Keratinocyte (primary cell): Measurements from ENCODE around the gene FGD4.

Source experiments
- CTCF ChIP-seq, 3 experiments: IDR thresholded peaks in 1 of 3; conservative IDR thresholded peaks in 1 of 3; optimal IDR thresholded peaks in 1 of 3; 2 replicates in 2 of 3; 3 replicates in 1 of 3; pipeline versions ENCODE3 to v1.5.1; 2011; ENCODE audit warnings: low read length in 3 of 3, mild to moderate bottlenecking in 3 of 3, moderate library complexity in 2 of 3, control low read depth in 1 of 3, inconsistent platforms in 1 of 3; ENCODE audit not compliant: insufficient read depth in 2 of 3; ENCODE audit errors: extremely low read depth in 1 of 3
- EZH2 ChIP-seq: IDR thresholded peaks from one replicate; pipeline ENCODE4 v1.6.1; 2012; ENCODE audit warnings: inconsistent platforms, mild to moderate bottlenecking, low read length, moderate library complexity

DNA sequence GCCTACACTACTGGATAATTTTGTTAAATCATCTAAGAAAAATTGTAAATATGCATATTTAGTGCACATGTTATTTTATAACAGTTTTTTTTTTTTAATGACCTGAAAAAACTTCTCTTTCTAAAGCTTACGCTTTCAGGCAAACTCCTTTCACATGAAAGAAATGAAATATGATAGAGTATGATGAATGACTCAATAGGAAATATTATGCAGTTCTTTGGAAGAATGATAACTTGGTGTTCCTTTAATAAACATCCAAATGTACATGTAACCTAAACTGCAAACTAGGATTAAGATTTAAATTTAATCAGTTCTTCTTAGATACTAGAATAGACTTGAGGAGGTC is 136.6 kb downstream of the FGD4 start:
- no peak for TF ChIP-seq CTCF (optimal IDR thresholded peaks at IDR 0.05 in 1 of 3, IDR thresholded peaks at IDR 0.05 in 1 of 3, conservative IDR thresholded peaks at IDR 0.05 in 1 of 3; ENCODE audit: extremely low read depth in 1 of 3, insufficient read depth in 2 of 3, low read length in 3 of 3)
- no peak for TF ChIP-seq EZH2
